HG02678 (cell line): Measurements from ENCODE around the gene MPI.
"Not testable (repeated sequence)": the region's sequence is repeated elsewhere in the genome, so short reads cannot be mapped to it uniquely, and the experiment has no call there.

Experiments
- ATAC-seq: cut with Tn5 transposase; IDR thresholded peaks from one replicate; pipeline ENCODE4 v1.9.1; 2021; ENCODE audit warnings: mild to moderate bottlenecking, moderate library complexity; ENCODE audit not compliant: unreplicated experiment

MPI gene

GRCh38 chr15:74890665-74890960 lies 771 bp downstream of the MPI start:
- ATAC-seq: no peak

DNA sequence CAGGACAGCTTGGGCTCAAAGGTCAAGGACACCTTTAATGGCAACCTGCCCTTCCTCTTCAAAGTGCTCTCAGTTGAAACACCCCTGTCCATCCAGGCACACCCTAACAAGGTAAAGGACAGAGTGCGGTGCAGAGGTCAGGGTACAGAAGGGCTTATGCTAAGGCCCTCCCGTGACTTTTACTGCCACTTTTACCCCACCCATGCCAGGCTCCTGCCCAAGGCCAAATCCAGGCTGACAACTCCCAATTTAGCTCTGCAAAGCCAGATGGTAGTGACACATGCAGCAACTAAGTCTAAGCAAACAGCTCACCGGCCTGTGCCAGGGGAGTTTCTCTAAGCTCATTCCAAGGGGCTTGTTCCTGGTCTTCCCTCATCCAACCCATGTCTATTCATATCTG lies 1.6 kb downstream of the MPI start:
- ATAC-seq: no peak

DNA sequence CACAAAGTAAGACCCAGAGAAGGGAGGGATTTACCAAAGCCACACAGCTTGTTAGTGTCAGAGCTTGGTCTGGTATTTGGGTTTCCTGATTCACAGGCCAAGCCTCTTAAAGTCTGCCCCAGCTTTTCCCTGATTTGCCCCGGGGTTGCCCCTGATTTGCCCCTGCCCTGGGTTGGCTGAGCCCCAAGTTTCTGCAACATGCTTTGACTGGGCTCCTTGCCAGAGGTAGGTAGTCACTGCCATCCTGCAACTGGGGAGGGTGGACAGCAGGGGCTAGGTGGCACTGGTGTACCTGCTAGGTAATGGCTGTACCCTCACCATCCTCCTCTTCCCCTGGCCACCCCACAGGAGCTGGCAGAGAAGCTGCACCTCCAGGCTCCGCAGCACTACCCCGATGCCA lies 2.5 kb downstream of the MPI start:
- no peak for ATAC-seq

DNA sequence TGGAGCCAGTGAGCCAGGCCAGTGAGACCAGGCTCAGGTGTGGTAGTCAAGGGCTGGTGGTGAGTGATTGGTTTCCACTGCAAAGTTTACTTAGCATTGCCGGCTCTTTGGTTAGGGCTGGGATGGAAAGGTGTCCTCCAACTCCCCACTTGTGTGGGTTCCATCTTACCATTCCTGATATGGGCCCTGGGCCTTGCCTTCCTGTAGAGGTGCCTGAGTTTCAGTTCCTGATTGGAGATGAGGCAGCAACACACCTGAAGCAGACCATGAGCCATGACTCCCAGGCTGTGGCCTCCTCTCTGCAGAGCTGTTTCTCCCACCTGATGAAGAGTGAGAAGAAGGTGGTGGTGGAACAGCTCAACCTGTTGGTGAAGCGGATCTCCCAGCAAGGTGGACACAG lies 3.1 kb downstream of the MPI start:
- ATAC-seq: no peak

GRCh38 chr15:74893627-74894026 lies 3.8 kb downstream of the MPI start:
- no peak for ATAC-seq

DNA sequence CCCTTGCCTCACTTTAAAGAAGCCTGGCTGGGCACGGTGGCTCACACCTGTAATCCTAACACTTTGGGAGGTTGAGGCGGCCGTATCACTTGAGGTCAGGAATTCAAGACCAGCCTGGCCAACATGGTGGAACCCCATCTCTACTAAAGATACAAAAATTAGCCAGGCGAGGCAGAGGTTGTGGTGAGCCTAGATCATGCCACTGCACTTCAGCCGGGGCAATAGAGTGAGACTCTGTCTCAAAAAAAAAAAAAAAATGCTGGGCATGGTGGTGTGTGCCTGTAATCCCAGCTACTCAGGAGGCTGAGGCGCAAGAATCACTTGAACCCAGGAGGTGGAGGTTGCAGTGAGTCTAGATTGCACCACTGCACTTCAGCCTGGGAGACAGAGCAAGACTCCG lies 4.5 kb downstream of the MPI start:
- not testable (repeated sequence) for ATAC-seq

DNA sequence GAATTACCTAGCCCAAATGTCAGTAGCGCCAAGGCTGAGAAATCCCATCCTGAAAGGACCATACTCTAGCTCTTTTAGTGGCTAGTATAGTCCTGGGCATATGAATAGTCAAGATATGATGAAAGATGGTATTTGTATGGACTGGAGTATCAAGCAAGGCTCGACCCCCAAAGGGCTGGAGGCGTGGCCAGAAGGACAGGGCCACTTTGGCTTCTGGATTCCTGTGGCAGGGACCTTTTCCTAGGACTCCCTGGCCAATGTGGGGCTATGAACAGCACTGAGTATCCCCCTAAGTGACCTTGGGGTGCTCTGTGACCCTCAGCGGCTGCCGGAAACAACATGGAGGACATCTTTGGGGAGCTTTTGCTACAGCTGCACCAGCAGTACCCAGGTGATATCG lies 6.0 kb downstream of the MPI start:
- ATAC-seq: no peak

DNA sequence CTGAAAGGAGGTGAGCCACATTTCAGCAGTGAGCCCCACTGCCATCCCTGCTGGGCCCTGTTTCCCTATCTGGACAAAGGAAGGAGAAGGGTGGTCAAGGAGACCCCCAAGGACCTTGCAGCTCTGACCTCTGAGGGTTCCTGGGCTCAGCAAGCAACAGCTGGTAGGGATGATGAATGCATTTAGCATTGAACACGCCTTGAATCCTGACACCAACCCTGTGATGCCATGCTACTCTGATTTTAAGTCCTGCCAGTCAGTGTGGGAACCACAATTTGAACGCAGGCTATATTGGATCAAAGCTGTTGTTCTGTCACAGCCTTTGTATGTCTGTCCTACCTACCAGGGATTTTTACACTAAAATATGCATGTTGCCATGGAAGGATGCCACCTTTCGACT lies 6.5 kb downstream of the MPI start:
- no peak for ATAC-seq

DNA sequence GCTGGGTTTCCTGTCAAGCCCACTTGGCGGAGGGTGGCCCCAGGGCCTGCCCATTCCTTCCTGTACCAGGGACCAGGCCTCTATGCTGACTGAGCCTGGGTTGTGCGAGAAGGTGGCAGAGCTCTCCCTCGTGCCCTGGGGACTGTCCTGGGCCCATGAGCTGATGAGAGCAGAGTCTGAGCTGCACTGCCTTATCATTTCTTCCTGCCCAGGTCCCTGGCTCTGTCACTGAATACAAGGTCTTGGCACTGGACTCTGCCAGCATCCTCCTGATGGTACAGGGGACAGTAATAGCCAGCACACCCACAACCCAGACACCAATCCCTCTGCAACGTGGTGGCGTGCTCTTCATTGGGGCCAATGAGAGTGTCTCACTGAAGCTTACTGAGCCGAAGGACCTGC lies 7.5 kb downstream of the MPI start:
- ATAC-seq: no peak

DNA sequence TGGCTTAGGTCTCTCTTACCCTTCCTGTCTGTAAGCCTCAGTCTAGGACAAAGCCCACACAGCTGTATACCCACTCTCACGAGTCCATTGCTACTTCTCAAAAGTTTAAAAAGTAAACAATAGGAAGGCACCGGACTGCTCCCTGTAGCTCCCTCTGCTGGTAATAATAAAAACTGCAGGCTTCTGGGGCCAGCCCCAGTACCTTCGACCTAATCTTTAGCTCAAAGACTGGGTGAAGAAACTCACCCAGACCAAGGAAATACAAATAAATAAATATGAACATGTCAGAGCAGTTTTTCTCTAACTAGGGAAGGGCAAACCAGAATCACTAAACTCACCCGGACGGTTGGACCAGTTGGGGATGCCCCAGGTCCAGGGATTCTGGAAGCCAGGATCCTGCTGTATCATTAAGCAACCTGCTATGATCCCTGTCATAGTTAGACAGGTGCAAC lies 11.8 kb downstream of the MPI start:
- ATAC-seq: no peak

DNA sequence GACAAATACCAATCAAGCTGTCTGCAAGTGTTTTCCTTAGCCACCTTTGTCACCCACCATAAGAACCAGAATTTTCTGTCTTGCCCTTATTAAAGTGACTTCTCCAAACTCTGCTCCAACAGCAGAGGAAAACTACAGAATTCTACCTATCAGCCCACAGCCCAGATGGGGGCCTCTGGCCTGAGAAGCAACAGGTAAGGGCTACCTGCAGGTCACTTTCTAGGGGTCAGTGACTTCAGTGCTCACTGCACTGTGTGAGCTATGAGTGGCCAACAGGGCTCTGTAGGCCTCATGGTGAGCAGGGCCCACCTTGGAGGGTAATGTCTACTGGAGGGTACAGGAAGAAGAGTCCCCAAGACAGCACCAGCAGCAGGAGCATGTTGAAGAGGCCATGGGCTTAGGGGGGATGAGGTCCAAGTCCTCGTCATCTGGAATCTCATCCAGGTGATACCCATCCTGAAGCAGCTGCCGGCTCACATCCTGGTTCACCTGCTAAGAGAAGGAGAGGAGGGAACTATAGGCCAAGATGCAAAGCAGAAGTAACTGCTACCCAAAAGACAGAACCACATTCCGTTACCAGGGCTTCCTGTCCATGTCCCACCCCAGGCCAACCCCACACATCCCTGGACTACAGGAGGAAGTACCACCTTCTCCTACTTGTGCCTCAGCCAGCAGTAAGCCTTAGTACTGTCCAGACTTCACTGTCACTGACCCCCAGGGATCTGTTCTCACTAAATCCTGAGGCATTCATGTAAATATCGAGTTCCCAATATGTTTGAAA lies 12.6 kb downstream of the MPI start:
- ATAC-seq: no peak

- ATAC-seq: no peak
These were observed 13.8 kb downstream of the MPI start for GRCh38 chr15:74903676-74904075.

GRCh38 chr15:74904190-74904805 lies 14.5 kb downstream of the MPI start:
- no peak for ATAC-seq

DNA sequence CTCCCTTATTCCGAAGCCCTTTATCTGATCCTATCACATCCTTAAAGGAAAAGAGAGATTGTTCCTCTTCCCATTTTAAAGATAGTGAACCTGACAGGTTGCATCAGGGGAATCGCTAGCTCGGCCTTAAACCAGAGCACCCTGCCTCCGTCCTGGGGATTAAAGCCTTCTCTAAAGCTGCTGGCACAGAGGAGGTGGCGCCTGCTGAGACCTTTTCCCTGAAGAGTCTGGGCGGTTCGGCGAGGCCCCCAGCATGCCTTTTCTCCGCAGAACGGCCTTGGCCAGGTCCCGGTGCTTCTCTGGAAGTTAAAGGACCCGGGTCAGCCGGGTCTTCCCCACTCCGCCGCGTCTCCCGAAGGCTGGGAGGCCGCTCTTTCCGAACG lies 16.2 kb downstream of the MPI start:
- peak; percentile 21 for ATAC-seq

- ATAC-seq: peak; percentile 84
These were observed 16.8 kb downstream of the MPI start, which contains the start of gene FAM219B for GRCh38 chr15:74906450-74907162. FAM219B (minus strand) TSS chr15:74906851; CDS start chr15:74906800, 51 bp downstream.

DNA sequence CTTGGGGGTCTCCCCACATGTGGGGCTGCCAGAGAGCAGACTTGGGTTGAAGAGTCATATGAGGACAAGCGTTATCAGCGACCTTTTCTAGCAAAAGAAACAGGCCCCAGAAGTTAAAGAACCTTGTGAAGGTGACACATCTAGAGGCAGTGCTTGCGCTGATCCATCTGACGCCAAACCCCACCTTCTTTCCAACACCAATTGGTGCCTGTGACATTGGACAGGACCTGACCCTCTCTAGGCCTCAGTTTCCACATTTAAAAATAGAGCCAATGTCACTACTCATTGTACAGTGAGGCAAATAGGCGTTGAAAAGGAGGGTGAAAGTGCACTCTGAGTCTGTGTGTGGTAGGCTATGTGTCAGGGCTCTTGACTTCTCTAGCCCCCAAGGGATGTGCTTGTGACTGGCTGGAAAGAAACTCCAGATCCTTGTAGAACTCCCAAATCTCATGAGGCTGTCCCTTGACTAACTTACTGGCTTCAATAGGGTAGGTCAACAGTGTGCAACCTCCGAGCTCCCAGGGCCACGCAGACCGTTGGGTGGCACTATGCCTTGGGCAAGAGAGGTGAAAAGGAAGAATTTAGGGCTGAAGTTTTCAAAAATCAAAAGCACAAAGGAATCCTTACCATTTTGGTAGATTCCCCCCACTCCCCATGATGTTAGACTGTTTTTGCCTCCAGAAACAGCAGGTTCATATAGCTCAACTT lies 17.5 kb downstream of the MPI start:
- ATAC-seq: no peak

GRCh38 chr15:74908635-74909034 lies 18.8 kb downstream of the MPI start:
- ATAC-seq: no peak

DNA sequence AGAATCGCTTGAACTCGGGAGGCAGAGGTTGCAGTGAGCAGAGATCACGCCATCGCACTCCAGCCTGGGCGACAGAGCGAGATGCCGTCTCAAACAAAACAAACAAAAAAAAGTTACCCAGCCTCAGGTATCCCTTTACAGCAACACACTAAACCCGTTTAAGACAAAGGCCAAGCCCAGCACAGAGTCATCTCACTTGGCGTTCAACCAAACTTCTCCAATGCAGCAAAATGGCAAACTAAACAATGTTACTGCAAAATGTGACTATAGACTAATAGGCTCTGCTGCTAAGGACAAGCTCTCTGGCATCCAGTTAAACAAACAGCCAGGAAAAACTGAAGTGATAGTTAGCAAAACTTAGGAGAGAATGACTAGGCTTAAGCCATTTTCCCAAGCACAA lies 23.2 kb downstream of the MPI start:
- ATAC-seq: no peak

GRCh38 chr15:74913799-74914198 lies 24.0 kb downstream of the MPI start:
- ATAC-seq: not testable (repeated sequence)

- no peak for ATAC-seq
These were observed 27.8 kb downstream of the MPI start for GRCh38 chr15:74917676-74918075.

DNA sequence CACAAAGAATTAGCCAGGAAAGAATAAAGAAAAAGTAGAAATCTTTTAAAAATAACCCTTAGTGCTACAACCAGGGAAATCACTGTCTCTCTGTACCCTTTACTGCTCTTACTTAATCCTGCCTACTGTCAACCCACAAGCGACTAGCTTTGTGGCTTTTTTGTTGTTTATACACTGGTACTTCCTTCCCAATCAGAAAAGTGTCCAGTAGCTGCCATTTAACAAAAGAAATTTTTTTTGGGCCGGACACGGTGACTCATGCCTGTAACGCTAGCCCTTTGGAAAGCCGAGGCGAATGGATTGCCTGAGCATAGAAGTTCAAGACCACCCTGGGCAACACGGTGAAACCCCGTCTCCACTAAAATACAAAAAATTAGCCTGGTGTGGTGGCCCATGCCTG lies 30.6 kb downstream of the MPI start:
- no peak for ATAC-seq

- ATAC-seq: no peak
These were observed 34.7 kb downstream of the MPI start for GRCh38 chr15:74924525-74924924.
